Measurements from ENCODE around the gene KRT83.
A peak's percentile ranks its signal among the peaks of the same experiment; 100 is the strongest.

Gene KRT83

DNA sequence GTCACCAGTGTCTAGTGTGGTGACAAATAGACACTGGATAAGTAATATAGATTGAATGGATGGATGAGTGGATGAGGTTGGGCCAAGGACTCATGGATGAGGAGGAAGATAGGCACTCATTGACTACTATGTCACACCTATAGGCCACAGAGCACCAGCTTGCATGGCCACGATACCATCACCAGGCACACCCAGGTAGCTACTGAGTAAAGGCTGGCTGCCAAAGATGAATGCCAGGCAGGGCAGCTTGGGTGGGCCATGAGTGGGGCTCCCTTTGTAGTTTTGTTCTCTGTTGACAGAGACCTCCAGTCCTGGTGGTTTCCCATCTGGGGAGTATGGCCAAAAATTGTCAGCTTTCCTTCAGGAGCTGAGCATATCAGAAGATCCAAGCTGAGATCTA lies 11.2 kb upstream of the KRT83 start:
- no peak for DNase-seq (ENCODE audit: low read depth in 2 of 2)

GRCh38 chr12:52331833-52332232 lies 10.6 kb upstream of the KRT83 start:
- DNase-seq (ENCODE audit: low read depth in 2 of 2): no peak

DNA sequence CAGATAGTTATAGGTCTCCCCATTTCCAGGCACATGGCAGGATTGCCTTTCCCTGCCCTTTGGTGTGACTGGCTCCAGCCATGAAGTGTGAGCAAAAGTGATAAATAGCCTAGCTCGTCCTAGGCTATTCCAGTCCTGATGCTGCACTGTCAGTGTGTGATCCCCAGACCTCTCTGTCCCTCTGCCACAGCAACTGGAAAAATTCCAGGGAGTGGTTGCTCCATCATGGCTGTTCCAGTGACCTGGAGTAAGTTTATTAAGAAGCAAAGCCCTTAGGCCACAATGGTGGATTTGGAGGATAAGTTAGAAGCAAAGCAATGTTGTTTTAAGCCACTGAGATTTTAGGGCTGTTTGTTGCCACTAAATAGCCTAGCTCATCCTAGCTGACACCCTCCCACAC lies 9.8 kb upstream of the KRT83 start:
- DNase-seq (ENCODE audit: low read depth in 2 of 2): no peak

DNA sequence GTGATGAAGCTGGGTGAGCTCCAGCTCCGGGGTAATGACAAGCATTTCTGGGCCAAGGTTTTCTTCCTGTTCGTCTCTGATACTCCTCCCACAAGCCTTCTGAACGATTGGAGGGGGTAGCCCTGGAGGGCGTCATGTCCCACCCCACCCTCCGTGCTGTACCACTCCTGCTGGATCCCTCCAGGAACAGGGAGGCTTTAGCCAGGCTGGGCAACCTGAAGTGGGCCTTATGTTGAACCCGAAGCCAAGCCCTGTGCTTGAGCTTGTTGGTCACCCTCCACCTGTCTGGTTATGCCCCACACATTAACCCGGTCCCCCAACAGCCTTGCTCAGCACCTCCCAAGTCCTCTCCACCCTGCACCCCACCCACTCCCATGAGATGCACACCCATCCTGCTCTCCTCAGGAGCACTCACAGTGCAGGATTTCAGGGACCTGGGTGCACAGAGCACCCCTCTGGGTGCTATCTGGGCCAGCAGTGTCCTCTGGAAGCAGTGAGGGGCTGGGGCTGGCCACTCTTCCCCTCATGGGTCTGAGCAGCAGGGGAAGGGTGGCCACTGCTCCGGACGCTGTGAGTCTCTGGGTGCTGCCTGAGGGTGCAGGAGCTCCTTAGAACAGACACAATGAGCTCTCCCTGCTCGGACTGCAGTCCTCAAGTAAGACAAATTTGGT lies 6.8 kb upstream of the KRT83 start:
- DNase-seq (ENCODE audit: low read depth in 2 of 2): no peak

- peak; percentile 53 to 73 for DNase-seq (ENCODE audit: low read depth in 2 of 2)
Observed at GRCh38 chr12:52327052-52327829, 6.0 kb upstream of the KRT83 start.

GRCh38 chr12:52324153-52324444 lies 2.9 kb upstream of the KRT83 start:
- DNase-seq (ENCODE audit: low read depth in 2 of 2): no peak

DNA sequence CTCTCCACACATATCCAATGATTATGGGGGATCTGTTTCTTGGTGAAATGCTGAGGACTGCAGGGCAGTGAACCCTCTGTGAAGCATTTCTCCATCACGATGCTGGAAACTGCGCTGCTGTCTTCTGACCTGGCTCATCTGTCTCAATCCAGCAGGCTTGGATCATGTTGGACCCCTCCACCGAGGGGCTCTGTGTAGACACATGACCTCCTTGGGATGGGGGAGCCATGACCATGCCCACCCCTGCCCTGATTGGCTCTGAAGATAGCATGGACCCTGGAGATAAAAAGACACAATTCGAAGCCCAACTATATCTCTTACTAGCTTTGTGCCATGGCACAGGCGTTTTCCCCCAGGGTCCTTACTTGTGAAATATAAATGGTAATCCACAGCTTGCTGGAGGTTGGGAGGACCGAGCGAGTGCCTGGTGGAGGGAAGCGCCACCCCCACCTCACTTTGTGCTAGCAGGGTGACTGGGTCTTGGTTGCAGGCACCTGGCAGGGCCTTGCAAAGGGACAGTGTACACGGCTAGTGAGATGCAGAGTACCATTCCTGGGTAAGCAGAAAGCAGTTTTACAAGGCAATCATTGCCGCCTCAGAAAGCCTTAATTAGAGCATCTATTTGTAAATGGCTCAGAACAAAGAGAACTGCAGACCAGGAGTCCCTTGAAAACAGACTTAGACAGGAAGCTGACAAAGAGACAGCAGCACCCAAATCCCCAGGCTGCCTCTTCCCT lies 2.4 kb upstream of the KRT83 start:
- no peak for DNase-seq (ENCODE audit: low read depth in 2 of 2)

GRCh38 chr12:52323001-52323400 lies 1.8 kb upstream of the KRT83 start:
- no peak for DNase-seq (ENCODE audit: low read depth in 2 of 2)

DNA sequence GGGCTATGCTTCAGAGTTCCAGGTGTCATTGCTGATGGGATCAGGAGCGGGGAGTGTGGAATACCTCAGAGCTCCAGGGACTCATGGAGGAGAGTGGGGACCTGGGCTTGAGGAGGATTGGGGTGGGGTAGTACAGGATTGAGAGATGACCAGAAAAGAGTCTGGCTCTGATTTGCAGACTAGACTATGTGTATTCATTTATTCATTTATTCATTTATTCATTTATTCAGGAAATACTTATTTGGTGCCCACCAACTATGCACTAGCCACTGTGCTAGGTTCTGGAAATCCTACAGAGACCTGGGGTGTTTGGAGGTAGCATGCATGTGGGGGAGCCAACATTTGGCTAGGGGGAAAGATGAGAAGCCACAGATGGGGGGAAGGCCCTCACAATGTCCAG lies 871 bp upstream of the KRT83 start:
- no peak for DNase-seq (ENCODE audit: low read depth in 2 of 2)

GRCh38 chr12:52321418-52321817 lies 220 bp upstream of the KRT83 start:
- DNase-seq (ENCODE audit: low read depth in 2 of 2): no peak

DNA sequence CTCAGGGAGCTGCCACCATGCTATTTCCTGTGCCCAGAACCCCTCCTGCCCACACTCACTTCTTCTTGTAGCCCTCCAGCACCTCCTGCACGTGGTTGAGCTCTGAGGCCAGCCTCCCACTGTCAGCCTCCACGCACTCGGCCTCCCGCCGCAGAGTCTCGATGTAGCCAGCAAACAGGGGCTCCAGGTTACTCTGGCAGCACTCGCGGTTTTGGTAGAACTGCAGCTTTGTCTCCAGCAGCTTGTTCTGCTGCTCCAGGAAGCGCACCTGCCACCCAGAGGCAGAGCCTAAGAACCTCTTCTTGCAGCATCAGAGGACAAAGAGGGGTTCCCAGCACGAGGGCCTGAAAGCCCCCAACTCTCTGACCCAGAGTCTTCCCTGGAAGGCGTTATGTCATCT lies 2.1 kb downstream of the KRT83 start:
- DNase-seq (ENCODE audit: low read depth in 2 of 2): no peak

GRCh38 chr12:52318241-52318990 lies 2.8 kb downstream of the KRT83 start:
- no peak for DNase-seq (ENCODE audit: low read depth in 2 of 2)

GRCh38 chr12:52317468-52318052 lies 3.6 kb downstream of the KRT83 start:
- DNase-seq (ENCODE audit: low read depth in 2 of 2): no peak

GRCh38 chr12:52316701-52317100 lies 4.5 kb downstream of the KRT83 start:
- no peak for DNase-seq (ENCODE audit: low read depth in 2 of 2)

DNA sequence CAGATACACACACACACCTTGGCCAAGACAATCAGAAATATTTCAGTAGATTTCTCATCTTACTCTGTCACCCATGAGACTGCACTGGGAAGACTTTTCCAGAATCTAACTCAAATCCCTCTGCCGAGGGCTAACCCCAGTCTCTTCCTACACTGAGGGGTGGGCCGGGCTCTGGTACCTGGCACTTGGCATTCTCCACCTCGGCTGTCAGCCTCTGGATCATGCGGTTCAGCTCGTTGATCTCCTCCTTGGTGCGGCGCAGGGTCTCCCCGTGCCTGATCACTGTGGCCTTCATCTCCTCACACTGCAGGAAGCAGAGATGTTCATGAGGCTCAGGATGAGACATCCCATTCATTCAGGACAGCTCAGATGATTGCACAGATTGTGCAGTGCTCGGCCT lies 4.9 kb downstream of the KRT83 start:
- no peak for DNase-seq (ENCODE audit: low read depth in 2 of 2)

DNA sequence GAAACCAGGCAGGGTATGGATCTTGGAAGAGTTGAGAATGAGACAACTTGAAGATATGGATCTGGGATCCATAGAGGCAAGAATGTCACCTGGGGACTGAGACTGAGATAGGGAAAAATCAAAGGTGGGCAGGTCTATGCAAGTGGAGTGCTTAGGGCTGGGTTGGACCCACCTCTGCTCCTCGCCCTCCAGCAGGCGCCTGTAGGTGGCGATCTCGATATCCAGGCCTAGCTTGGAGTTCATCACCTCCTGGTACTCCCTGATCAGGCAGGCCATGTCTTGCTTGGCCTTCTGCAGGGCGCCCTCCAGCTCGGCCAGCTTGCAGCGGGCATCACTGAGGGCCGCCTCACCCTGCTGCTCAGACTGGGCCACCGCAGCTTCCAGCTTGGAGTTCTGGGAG lies 5.5 kb downstream of the KRT83 start:
- peak in 1 of 2 donors; percentile 35 for DNase-seq (ENCODE audit: low read depth in 2 of 2)

GRCh38 chr12:52314511-52314910 lies 6.7 kb downstream of the KRT83 start:
- DNase-seq (ENCODE audit: low read depth in 2 of 2): no peak

- DNase-seq (ENCODE audit: low read depth in 2 of 2): no peak
Observed at GRCh38 chr12:52313926-52314325, 7.3 kb downstream of the KRT83 start.

DNA sequence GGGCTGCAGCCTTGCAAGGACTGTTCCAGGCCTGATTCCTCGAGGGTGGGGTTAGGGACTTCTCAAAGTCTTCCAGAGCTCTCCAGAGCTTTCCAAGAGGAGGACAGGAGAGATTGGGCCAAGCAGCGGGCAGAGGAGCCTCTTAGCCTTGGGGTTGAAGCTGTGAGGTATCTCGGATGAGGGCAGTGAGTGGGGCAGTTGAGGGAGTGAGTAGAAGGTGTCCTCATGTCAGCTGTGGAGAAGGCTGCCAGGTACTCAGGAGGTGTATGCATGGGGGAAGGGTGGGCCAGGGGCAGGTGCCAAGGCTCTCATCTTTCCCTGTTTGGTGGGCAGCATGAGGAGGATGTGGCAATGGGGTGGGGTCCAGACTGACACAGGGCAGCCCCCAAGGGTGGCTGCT lies 7.7 kb downstream of the KRT83 start:
- no peak for DNase-seq (ENCODE audit: low read depth in 2 of 2)

DNA sequence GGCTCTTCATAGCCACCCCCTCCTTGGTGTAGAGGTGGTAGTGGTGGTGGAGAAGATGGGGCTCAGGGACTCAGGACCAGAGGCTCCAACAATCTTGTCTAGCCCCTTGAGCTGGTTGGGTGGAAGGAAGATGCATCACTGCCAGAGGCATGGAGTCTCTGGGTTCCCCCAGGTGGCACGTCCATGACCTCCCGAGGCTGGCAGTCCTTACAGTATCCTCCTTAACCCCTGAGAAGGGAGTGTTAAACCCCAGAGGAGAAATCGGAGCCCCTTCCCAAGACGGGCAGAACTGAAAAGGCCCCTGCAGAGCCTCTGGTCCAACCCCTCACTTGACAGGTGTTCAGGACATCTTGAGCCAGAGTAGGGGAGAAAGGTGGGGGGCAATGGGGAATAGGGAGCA lies 9.1 kb downstream of the KRT83 start:
- no peak for DNase-seq (ENCODE audit: low read depth in 2 of 2)

GRCh38 chr12:52311285-52311648 lies 9.9 kb downstream of the KRT83 start:
- no peak for DNase-seq (ENCODE audit: low read depth in 2 of 2)

Data from stimulated activated CD4-positive, alpha-beta T cell treated with anti-CD3 and anti-CD28 coated beads, Interleukin-4, amount 100 ng/mL, for 48 hours (primary cell).